H9 (cell line): ENCODE data around the gene TMEM184A. TPM values are rescaled to one million over a fixed set of nuclear protein-coding genes. Genes with fewer than 3 reads are reported as not detected.

ENCODE experiments used
- DNase-seq: peaks from one replicate; pipeline ENCODE4 v3.0.0-alpha.2; 2017
- H2AFZ ChIP-seq: one replicate; pipeline ENCODE4 v1.6.1; 2013; ENCODE audit warnings: mild to moderate bottlenecking, low read length, control low read depth, moderate library complexity
- H2AK5ac ChIP-seq: 2 replicates; pipeline ENCODE4 v1.6.1; 2013; ENCODE audit warnings: low read length, control low read depth, mixed read lengths; ENCODE audit not compliant: insufficient read length
- H2BK120ac ChIP-seq: one replicate; pipeline ENCODE4 v1.6.1; 2013; ENCODE audit warnings: low read depth, mild to moderate bottlenecking, low read length, control low read depth, inconsistent platforms; ENCODE audit not compliant: poor library complexity, severe bottlenecking
- H2BK12ac ChIP-seq: 2 replicates; pipeline ENCODE4 v1.6.1; 2013; ENCODE audit warnings: low read length, control low read depth, mixed read lengths, low read depth; ENCODE audit not compliant: insufficient read length
- H2BK15ac ChIP-seq: 2 replicates; pipeline ENCODE4 v1.6.1; 2013; ENCODE audit warnings: low read depth, low read length, control low read depth
- H2BK20ac ChIP-seq: one replicate; pipeline ENCODE4 v1.6.1; 2013; ENCODE audit warnings: low read depth, mild to moderate bottlenecking, low read length, control low read depth, inconsistent platforms; ENCODE audit not compliant: poor library complexity, severe bottlenecking
- H2BK5ac ChIP-seq: 2 replicates; pipeline ENCODE4 v1.6.1; 2013; ENCODE audit warnings: low read length, control low read depth, mixed read lengths; ENCODE audit not compliant: insufficient read length
- H3K14ac ChIP-seq: 2 replicates; pipeline ENCODE4 v1.6.1; 2013; ENCODE audit warnings: low read length, control low read depth; ENCODE audit not compliant: insufficient read depth
- H3K18ac ChIP-seq: 2 replicates; pipeline ENCODE4 v1.6.1; 2013; ENCODE audit warnings: low read depth, mild to moderate bottlenecking, mixed read lengths, low read length, control low read depth; ENCODE audit not compliant: insufficient read length
- H3K23ac ChIP-seq: 2 replicates; pipeline ENCODE4 v1.6.1; 2013; ENCODE audit warnings: low read length, control low read depth, mixed read lengths, low read depth; ENCODE audit not compliant: insufficient read length
- H3K23me2 ChIP-seq: 2 replicates; pipeline ENCODE4 v1.6.1; 2013; ENCODE audit warnings: low read depth, mild to moderate bottlenecking, mixed read lengths, low read length, control low read depth; ENCODE audit not compliant: insufficient read length, poor library complexity, severe bottlenecking
- H3K27ac ChIP-seq: 2 replicates; pipeline ENCODE4 v1.5.1; 2013; ENCODE audit warnings: low read length, control low read depth, mixed read lengths, low read depth; ENCODE audit not compliant: insufficient read length
- H3K27me3 ChIP-seq: 2 replicates; pipeline ENCODE4 v1.6.1; 2013; ENCODE audit warnings: low read length, control low read depth, inconsistent platforms; ENCODE audit not compliant: insufficient read depth
- H3K4ac ChIP-seq: 2 replicates; pipeline ENCODE4 v1.6.1; 2013; ENCODE audit warnings: low read depth, mild to moderate bottlenecking, control low read depth, inconsistent platforms, low read length, moderate library complexity
- H3K4me1 ChIP-seq: 2 replicates; pipeline ENCODE4 v1.6.1; 2013; ENCODE audit warnings: low read length, control low read depth, inconsistent platforms; ENCODE audit not compliant: insufficient read depth
- H3K4me2 ChIP-seq: 2 replicates; pipeline ENCODE4 v1.6.1; 2013; ENCODE audit warnings: low read length, control low read depth, mixed read lengths; ENCODE audit not compliant: insufficient read length, insufficient read depth
- H3K56ac ChIP-seq: 2 replicates; pipeline ENCODE4 v1.6.1; 2013; ENCODE audit warnings: low read depth, mild to moderate bottlenecking, mixed read lengths, low read length, control low read depth; ENCODE audit not compliant: insufficient read length
- H3K79me1 ChIP-seq: 2 replicates; pipeline ENCODE4 v1.6.1; 2013; ENCODE audit warnings: low read depth, mild to moderate bottlenecking, moderate library complexity, low read length, control low read depth, inconsistent platforms; ENCODE audit not compliant: insufficient read depth, poor library complexity, severe bottlenecking
- H3K79me2 ChIP-seq: 2 replicates; pipeline ENCODE4 v1.6.1; 2013; ENCODE audit warnings: low read length, control low read depth, inconsistent platforms; ENCODE audit not compliant: insufficient read depth
- H3K9ac ChIP-seq: 2 replicates; pipeline ENCODE4 v1.6.1; 2013; ENCODE audit warnings: low read length, control low read depth, mixed read lengths; ENCODE audit not compliant: insufficient read length; ENCODE audit errors: extremely low read depth
- H3K9me3 ChIP-seq: one replicate; pipeline ENCODE4 v1.6.1; 2013; ENCODE audit warnings: low read depth, low read length, inconsistent platforms; ENCODE audit not compliant: control insufficient read depth
- H3T11ph ChIP-seq: one replicate; pipeline ENCODE4 v1.6.1; 2013; ENCODE audit warnings: mild to moderate bottlenecking, low read length, control low read depth, inconsistent platforms
- H4K20me1 ChIP-seq: one replicate; pipeline ENCODE4 v1.6.1; 2013; ENCODE audit not compliant: control insufficient read depth, insufficient read length, insufficient read depth
- H4K5ac ChIP-seq: 2 replicates; pipeline ENCODE4 v1.6.1; 2013; ENCODE audit warnings: low read depth, mild to moderate bottlenecking, mixed read lengths, low read length, control low read depth; ENCODE audit not compliant: insufficient read length
- H4K8ac ChIP-seq: replicated peaks from 2 replicates; pipeline ENCODE4 v1.6.1; 2013; ENCODE audit warnings: low read length, control low read depth, mixed read lengths, low read depth; ENCODE audit not compliant: insufficient read length
- H4K91ac ChIP-seq: 2 replicates; pipeline ENCODE4 v1.6.1; 2013; ENCODE audit warnings: low read depth, mild to moderate bottlenecking, moderate library complexity, mixed read lengths, low read length, control low read depth; ENCODE audit not compliant: insufficient read length
- H3K27ac Mint-ChIP-seq, 3 experiments: 2 replicates in 2 of 3; 3 replicates in 1 of 3; pipeline ENCODE4 v1.8.0; 2020 to 2021; ENCODE audit warnings: mixed read lengths in 3 of 3, mild to moderate bottlenecking in 1 of 3, moderate library complexity in 1 of 3
- H3K27me3 Mint-ChIP-seq: 2 replicates; pipeline ENCODE4 v1.8.0; 2021; ENCODE audit warnings: low read depth, mild to moderate bottlenecking, moderate library complexity, mixed read lengths
- H3K36me3 Mint-ChIP-seq, 3 experiments: 2 replicates in 2 of 3; 3 replicates in 1 of 3; pipeline ENCODE4 v1.8.0; 2020 to 2021; ENCODE audit warnings: low read depth in 3 of 3, mixed read lengths in 3 of 3; ENCODE audit not compliant: insufficient read depth in 1 of 3
- H3K4me1 Mint-ChIP-seq, 2 experiments: 2 replicates each; pipeline ENCODE4 v1.8.0; 2020; ENCODE audit warnings: mixed read lengths in 2 of 2
- H3K4me3 Mint-ChIP-seq, 2 experiments: 2 replicates in 1 of 2; 3 replicates in 1 of 2; pipeline ENCODE4 v1.8.0; 2020 to 2021; ENCODE audit warnings: mild to moderate bottlenecking in 2 of 2, mixed read lengths in 2 of 2, moderate library complexity in 1 of 2
- H3K9me3 Mint-ChIP-seq, 2 experiments: 2 replicates in 1 of 2; 3 replicates in 1 of 2; pipeline ENCODE4 v1.8.0; 2020; ENCODE audit warnings: mild to moderate bottlenecking in 2 of 2, mixed read lengths in 2 of 2, moderate library complexity in 1 of 2
- CTCF ChIP-seq: fragments of 200-600 bp; sonication (generic); conservative IDR thresholded peaks from 3 replicates; pipeline ENCODE4 v1.8.0; 2021; ENCODE audit warnings: antibody characterized with exemption, mild to moderate bottlenecking
- WGBS: extraction: QIAGEN DNeasy Blood & Tissue Kit; methylation state at CpG from one replicate; pipeline ENCODE4 v1.1.7; 2013; ENCODE audit warnings: missing lambda C conversion rate, low lambda C conversion rate, mixed read lengths; ENCODE audit not compliant: insufficient read length; ENCODE audit errors: extremely low coverage; 5-methylcytosine and 5-hydroxymethylcytosine counted together
- total RNA-seq: library from RNA; stranded (reverse); gene quantifications from 2 replicates; pipeline ENCODE4 v1.2.1, GENCODE V29; 2021

Gene TMEM184A
- total RNA-seq, 1 experiment from 2014 or later = 1.3 TPM

GRCh38 chr7:1587738-1588137 is 31.7 kb upstream of the TMEM184A start:
- Histone ChIP-seq H2BK15ac (no peak overlapping the region), H4K20me1 (no peaks in the 10 kb centered on the region), H2AK5ac (no peak overlapping the region), H3K79me2 (no peaks in the 10 kb centered on the region), H3T11ph (no peak overlapping the region), H3K9ac (no peak overlapping the region), H2BK120ac (no peak overlapping the region), H3K23ac (no peak overlapping the region), H2BK12ac (no peak overlapping the region), H3K79me1 (no peaks in the 10 kb centered on the region), H3K56ac (no peak overlapping the region), H4K91ac (no peak overlapping the region), H2BK20ac (no peak overlapping the region), H4K5ac (no peak overlapping the region), H2AFZ (no peak overlapping the region), H4K8ac (no peak overlapping the region), H3K14ac (no peak overlapping the region; the same call in 1 of the 2 replicates), H3K18ac (no peak overlapping the region), H3K23me2 (no peaks in the 10 kb centered on the region), H3K4me1 (no peaks in the 10 kb centered on the region), H3K4me2 (no peak overlapping the region), H3K4ac (no peak overlapping the region), H3K9me3 (no peaks in the 10 kb centered on the region), H3K27me3 (no peaks in the 10 kb centered on the region), H3K27ac (no peak overlapping the region), H2BK5ac (no peak overlapping the region)
- DNase-seq = no peak
- Mint-ChIP-seq H3K36me3 (peaks cover 2 to 16% (median 3%) of the 10 kb centered on the region in 3 experiments; a peak in 6 of 7 replicates), H3K4me1 (peaks cover 14 to 15% of the 10 kb centered on the region in 2 experiments), H3K9me3 (peaks cover 10% of the 10 kb centered on the region in 2 experiments; a peak in 4 of 5 replicates), H3K4me3 (no peak overlapping the region; a peak in 1 of 5 replicates), H3K27me3 (peaks cover 15% of the 10 kb centered on the region), H3K27ac (no peak overlapping the region)
- no peak for TF ChIP-seq CTCF
- no CpG with 5 or more reads among the region's 12 CpGs for WGBS
